HG03025 (cell line): ENCODE data around the gene MYL3.
"Not testable (repeated sequence)": the region's sequence is repeated elsewhere in the genome, so short reads cannot be mapped to it uniquely, and the experiment has no call there.

Experiments
- ATAC-seq: cut with Tn5 transposase; IDR thresholded peaks from one replicate; pipeline ENCODE4 v1.9.1; 2021; ENCODE audit warnings: mild to moderate bottlenecking, moderate library complexity; ENCODE audit not compliant: unreplicated experiment, low FRiP score

Gene MYL3

DNA sequence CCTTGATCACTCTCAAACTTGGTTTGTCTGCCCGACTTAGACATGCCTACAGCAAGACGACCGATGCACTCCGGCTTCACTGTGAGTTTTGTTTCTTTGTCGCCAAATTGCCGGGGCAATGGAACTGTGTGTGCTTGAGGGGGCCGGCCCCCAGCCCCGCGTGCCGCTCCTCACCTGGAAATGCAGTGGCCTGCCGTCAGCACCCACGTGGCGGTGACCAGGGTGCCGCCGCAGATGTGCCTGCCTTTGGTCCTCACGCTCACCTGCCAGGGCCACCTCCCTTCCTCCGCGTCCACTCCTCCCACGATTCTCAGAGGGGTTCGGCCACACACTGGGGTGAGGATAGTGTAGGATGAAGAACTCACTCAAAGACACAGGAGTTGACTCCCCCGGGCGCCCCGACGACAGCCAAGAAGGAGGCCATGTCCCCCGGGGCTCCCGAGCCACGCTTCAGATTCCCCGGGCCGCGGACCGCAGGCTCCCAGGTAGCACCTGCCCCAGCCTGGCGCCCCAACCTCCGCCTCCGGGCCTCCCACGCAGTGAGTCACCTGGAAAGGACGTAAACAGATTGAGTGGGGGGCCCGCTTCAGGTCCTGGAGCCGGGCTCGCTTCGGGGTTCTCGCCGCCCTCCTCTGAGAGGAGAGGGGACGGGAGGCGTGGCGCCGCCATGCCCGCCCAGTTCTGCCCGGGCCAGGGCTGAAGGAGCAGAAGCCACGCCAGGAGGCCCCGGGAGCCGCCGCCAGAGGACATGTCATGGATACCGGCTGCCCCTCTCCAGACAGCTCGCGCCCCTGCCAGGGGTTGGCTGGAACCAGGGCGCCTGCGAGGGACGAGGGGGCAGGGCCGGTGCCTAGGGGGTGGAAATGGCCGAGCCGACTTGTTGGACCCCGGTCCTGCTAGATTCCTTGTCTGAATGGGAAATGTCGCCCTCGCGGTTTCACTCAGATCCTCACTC lies 29.6 kb downstream of the MYL3 start:
- no peak for ATAC-seq

DNA sequence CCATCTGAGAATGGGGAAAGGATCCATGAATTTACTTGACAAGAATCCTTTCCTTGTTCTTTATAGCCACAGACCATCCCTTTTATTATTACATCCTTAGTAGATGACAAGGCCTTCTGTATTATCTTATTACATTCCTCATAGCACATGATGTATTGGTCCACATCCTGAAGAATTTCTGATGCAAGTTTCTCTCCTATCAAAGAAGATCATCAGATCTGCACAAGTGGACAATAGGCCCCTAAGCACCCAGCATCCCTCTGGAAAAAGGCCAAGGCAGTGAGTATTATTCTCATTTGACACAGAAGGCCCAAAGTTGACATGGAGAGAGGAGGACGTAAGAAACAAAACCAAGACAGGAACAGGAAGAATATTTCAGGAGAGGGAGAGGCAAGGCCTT lies 31.4 kb downstream of the MYL3 start:
- ATAC-seq = no peak

DNA sequence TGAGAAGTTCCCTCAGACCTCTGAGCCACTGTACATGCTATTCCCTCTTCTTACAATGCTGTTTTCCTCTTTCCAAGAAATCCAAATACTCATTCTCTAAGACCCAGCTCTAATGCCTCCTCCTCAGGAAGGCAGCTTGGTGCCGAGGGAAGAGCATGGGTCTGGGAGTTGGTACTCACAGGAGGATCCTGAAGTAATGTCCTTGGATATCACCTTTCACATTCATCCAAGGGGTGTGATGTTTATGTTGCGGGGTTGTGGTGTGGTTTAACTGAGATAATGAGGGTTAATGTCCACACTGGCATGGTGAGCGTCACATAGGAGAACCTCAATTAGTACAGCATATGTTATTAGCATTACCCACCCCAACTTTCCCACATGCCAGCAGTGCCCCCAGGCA lies 31.9 kb downstream of the MYL3 start:
- ATAC-seq = no peak

DNA sequence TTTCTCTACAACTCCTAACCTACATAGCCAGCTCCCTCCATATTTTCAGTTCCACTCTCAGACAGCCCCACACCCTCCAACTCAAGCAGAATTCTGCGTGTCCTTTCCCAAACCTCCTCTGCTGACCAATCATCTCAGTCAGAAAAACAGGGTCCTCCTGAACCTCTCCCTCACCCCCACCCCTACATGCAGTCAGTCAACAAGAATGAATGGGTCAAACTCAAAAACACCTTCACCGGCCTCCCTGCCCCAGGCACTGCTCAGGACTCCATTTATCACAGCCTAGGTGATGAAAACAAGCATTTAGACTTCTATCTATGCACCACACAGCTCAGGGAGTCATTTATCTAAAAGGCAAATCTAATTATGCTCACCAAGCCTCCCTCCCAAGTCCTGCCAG lies 32.4 kb downstream of the MYL3 start:
- ATAC-seq = no peak

DNA sequence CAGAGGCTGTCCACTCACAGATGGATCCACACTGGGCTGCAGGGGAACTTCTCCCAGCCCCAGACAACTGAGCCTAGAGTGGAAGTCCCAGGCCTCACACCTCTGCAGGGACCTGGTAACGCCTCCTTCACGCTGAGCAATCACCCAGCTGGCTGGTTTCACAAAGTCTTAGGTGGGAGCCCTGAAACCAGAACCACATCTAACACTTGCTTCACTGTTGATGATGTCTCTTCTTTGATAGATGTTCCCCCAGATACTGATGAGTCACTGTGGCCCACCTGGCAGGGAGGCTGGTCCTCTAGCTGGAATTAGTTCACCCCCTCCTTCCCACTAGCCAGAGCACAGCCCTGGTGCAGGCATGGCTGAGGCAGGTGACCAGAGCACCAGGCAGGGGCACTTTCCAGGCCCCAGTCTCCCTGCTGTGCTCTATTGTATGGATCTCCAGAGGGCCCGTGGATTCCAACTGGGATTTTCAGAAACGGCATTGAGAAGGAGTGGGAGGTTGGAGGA lies 33.5 kb downstream of the MYL3 start:
- no peak for ATAC-seq

DNA sequence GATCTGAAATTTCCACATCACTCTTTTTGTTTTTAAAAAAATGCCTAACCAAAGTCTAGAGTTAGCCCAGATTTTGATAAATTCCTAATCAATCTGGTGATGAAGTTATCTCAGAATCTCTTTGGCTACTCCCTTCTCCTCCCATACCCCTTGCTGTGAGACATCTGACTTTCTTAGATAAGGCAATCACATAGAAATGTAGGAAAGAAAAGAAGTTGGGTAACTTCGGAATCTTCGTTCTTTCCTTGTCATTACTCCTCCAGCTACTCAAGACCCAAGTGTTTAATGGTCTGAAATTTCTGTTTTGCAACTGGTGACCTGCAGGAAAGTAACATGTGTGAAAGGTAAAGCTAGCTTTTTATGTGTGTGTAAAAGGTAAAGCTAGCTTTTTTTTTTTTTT lies 37.8 kb downstream of the MYL3 start:
- ATAC-seq = no peak

DNA sequence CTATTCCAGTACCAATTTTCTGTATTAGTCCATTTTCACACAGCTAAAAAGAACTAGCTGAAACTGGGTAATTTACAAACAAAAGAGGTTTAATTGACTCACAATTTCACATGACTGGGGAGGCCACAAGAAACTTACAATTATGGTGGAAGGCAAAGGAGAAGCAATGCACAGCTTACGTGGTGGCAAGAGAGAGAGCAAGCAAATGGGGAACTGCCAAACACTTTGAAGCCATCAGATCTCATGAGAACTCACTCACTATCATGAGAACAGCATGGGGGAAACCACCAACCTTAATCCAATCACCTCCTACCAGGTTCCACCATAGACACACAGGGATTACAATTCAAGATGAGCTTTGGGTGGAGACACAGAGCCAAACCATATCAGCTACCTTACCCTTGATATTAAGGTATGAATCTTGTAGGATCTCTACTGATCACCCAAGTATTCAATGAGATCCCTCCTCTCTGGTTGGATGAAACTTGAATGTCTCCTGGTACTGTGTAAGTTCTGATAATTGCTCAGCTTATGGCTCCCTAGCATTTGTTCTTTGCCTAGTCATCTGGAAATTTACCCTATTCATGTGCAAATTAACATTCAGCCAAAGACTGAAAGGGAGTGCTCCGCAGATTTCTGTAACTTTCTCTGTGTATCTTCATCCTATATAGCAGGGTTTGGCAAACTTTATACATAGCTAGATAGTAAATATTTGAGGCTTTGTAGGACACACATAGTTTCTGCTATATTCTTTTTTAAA lies 38.9 kb downstream of the MYL3 start:
- ATAC-seq = no peak

DNA sequence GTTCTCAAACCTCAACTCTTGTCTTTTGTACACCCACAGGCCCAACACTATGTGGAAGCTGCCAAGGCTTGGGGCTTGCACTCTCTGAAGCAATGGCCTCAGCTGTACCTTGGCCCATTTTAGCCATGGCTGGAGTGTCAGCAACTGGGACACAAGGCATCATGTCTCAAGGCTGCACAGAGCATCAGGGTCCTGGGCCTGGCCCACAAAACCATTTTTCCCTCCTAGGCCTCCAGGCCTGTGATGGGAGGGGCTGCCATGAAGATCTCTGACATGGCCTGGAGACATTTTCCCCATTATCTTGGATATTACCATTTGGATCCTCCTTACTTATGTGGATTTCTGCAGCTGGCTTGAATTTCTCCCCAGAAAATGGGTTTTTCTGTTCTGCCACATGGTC lies 39.9 kb downstream of the MYL3 start:
- not testable (repeated sequence) for ATAC-seq

DNA sequence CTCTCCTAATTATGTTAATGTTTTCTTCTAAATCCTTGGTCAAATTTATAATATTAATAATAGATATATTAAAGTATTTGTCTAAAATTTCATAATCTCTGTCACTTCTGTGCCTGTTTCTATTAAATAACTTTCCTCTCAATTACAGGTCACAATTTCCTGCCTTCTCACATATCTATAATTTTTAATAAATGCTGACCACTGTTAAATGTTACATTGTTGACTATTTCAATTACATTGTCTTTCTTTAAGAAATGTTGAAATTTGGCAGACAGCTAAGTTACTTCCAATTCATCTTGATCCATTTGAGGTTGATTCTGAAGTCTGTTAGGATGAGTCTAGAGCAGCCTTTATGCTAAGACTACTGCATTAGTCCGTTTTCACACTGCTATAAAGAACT lies 41.7 kb downstream of the MYL3 start:
- ATAC-seq = no peak

DNA sequence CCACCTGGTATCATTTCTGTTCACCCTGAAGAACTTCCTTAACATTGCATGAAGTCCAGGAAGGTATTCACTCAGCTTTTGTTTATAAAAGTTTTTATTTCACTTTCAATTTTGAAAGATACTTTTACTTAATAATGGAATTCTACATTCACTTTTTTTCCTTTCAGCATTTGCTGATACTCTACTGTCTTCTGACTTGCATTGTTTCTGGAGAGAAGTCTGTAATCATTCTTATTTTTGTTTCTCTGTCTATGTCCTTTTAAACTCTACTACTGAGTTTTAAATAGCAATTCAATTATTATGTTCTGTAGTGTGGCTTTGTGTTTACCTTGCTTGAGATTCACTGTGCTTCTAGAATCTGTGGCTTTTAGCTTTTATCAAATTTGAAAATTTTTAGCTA lies 42.4 kb downstream of the MYL3 start:
- no peak for ATAC-seq

DNA sequence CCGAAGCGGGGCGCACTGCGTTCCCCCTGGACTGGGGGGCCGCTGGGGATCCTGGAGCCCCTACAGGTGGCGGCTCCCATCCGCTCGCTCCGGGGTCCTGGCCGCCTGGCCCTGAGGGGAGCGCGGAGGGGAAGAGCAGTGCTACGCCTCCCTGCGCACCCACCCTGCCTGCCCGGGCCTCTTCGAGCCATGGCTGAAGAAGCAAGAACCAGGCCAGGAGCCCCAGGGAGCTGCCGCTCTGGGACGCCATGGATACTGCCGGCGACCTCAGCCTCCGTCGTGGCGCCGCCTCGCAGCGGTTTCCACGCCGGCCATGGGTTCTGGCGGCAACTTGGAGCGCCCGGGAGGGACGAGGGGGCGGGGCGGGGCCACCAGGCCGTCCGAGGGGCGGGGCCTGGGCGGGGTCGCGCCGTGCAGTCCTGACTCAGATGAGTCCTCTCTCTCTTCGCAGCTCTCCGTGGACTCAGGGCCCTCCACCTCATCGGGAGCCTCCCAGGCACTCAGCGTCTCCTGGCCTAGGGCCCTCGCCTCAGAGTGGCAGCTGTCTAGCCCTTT lies 50.9 kb downstream of the MYL3 start:
- no peak for ATAC-seq

DNA sequence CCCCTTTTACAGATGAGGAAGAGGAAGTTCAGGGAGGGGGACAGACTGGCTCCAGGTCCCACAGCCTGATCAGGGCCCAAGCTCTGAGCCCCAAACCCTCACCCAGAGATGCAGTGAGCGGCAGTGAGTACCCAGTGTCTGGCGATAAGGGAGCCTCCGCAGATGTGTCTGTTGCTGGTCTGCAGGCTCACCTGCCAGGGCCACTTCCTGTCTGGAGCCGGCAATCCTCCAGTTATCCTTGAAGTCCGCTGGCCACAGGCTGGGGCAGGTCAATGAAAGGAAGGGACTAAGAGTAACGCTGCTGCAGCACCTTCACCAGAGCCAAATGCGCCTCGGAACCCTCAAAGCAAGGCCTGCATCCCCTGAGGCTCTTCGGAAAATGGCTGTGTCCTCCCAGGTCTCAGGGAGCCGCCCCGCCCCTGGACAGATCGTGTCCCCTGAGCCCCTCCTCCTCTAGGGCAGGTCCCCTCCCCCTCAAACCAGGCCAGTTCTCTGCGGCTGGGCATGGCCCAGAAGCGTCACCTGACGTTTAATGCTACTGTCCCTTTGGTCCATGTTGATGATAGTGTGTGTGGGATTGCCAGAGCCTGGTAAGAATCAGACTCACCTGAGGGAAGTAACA lies 51.5 kb downstream of the MYL3 start:
- no peak for ATAC-seq

DNA sequence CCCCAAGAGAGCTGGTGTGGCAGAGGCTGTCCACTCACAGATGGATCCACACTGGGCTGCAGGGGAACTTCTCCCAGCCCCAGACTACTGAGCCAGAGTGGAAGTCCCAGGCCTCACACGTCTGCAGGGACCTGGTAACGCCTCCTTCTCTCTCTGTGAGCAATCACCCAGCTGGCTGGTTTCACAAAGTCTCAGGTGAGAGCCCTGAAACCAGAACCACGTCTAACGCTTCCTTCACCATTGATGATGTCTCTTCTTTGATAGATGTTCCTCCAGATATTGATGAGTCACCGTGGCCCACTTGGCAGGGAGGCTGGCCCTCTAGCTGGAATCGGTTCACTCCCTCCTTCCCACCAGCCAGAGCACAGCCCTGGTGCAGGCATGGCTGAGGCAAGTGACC lies 54.5 kb downstream of the MYL3 start:
- ATAC-seq = not testable (repeated sequence)
